Activated CD4-positive, alpha-beta T cell treated with anti-CD3 and anti-CD28 coated beads, Interleukin-2, amount 10 ng/mL, durations not matched to agents 24 days and 14 days (primary cell): Measurements from ENCODE around the gene TET2. TPM values are rescaled to one million over a fixed set of nuclear protein-coding genes. Genes with fewer than 3 reads are reported as not detected.

Experiments used
- DNase-seq: peaks from one replicate; pipeline ENCODE4 v3.0.0; 2022
- H3K27ac Mint-ChIP-seq: one replicate; pipeline ENCODE4 v1.8.0; 2022; ENCODE audit warnings: mild to moderate bottlenecking, mixed read lengths
- H3K27me3 Mint-ChIP-seq: one replicate; pipeline ENCODE4 v1.8.0; 2022; ENCODE audit warnings: mixed read lengths
- H3K36me3 Mint-ChIP-seq: one replicate; pipeline ENCODE4 v1.8.0; 2022; ENCODE audit warnings: low read depth, mild to moderate bottlenecking, mixed read lengths
- H3K4me1 Mint-ChIP-seq: one replicate; pipeline ENCODE4 v1.8.0; 2021; ENCODE audit warnings: mixed read lengths
- H3K4me3 Mint-ChIP-seq: one replicate; pipeline ENCODE4 v1.8.0; 2022; ENCODE audit warnings: mild to moderate bottlenecking, moderate library complexity, mixed read lengths
- H3K9me3 Mint-ChIP-seq: one replicate; pipeline ENCODE4 v1.8.0; 2021; ENCODE audit warnings: mixed read lengths
- intact Hi-C: fragments of 100-400 bp; cut with micrococcal nuclease; formaldehyde crosslinking; loops from one replicate; pipeline ENCODE4 v1.15.1; 2023
- total RNA-seq: library from RNA; stranded (reverse); gene quantifications from 2 replicates; pipeline ENCODE4 v1.2.3, GENCODE V29; 2022

TET2 gene
- total RNA-seq, result 26.1 and 28.9 TPM in 2 replicates

DNA sequence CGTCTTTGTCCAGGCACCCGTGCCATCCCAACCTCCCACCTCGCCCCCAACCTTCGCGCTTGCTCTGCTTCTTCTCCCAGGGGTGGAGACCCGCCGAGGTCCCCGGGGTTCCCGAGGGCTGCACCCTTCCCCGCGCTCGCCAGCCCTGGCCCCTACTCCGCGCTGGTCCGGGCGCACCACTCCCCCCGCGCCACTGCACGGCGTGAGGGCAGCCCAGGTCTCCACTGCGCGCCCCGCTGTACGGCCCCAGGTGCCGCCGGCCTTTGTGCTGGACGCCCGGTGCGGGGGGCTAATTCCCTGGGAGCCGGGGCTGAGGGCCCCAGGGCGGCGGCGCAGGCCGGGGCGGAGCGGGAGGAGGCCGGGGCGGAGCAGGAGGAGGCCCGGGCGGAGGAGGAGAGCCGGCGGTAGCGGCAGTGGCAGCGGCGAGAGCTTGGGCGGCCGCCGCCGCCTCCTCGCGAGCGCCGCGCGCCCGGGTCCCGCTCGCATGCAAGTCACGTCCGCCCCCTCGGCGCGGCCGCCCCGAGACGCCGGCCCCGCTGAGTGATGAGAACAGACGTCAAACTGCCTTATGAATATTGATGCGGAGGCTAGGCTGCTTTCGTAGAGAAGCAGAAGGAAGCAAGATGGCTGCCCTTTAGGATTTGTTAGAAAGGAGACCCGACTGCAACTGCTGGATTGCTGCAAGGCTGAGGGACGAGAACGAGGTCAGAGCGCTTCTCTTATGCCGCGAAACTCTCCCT, at the start of gene TET2:
TET2 (plus strand) TSS at position 601 of the 740 bp plus-strand sequence. CDS start 87,067 bp downstream, outside the sequence.
- Mint-ChIP-seq H3K9me3 (no peaks in the 10 kb centered on the region), H3K36me3 (peaks cover 4% of the 10 kb centered on the region), H3K27ac (peak within 1 kb of the TSS; percentile 99), H3K27me3 (no peaks in the 10 kb centered on the region), H3K4me1 (peaks cover 25% of the 10 kb centered on the region), H3K4me3 (peak within 1 kb of the TSS; percentile 99)
- peak; percentile 94 for DNase-seq
- intact Hi-C loops, result loop anchor here (1.0 to 2.0 kb wide), 8 partner anchors 45 to 562 kb away; partner anchors contain the start of genes GSTCD and INTS12

DNA sequence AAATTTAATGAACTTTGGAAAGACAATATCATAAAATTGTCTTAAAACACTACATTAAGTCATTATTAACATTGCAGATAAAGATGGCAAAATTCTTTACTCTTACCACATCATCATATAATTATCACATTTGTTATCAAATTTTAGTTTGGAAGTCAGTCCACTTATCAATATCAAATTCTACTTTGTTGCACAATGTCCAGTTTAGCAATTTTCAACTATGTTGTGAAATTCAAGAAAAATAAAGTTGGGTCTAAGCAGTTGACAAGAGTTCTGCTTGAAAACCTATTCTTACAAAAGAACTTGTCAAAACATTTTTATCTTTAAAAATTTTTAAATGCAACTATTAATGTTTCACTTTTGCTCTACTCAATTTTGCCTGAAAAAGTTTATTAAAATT, 44.7 kb upstream of the TET2 start:
- Mint-ChIP-seq H3K27ac (no peak overlapping the region), H3K27me3 (peaks cover 1% of the 10 kb centered on the region), H3K36me3 (no peaks in the 10 kb centered on the region), H3K4me1 (no peaks in the 10 kb centered on the region), H3K4me3 (no peak overlapping the region), H3K9me3 (peaks cover 12% of the 10 kb centered on the region)
- intact Hi-C loops, result no loop called here
- DNase-seq, result no peak

DNA sequence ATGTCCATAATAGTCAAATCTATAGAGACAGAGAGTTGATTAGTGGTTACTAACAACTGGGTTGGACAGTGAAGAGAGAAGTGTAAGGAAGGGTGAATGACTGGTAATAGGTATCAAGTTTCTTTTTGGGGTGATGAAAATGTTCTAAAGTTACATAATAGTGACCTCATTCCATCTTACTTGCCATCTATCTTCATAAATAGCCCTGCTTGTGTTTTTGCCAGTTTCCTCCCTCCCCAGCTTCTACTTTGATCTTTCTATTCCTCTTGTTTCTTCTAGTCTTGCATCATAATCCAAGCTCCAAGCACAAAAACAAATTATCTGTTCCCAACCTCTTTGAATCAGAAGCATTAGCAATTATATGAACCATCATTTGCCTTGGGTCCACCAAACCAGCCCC, 40.2 kb upstream of the TET2 start:
- no peak overlapping the region for H3K4me3 Mint-ChIP-seq
- no peaks in the 10 kb centered on the region for H3K36me3 Mint-ChIP-seq
- H3K4me1 Mint-ChIP-seq, result no peaks in the 10 kb centered on the region

DNA sequence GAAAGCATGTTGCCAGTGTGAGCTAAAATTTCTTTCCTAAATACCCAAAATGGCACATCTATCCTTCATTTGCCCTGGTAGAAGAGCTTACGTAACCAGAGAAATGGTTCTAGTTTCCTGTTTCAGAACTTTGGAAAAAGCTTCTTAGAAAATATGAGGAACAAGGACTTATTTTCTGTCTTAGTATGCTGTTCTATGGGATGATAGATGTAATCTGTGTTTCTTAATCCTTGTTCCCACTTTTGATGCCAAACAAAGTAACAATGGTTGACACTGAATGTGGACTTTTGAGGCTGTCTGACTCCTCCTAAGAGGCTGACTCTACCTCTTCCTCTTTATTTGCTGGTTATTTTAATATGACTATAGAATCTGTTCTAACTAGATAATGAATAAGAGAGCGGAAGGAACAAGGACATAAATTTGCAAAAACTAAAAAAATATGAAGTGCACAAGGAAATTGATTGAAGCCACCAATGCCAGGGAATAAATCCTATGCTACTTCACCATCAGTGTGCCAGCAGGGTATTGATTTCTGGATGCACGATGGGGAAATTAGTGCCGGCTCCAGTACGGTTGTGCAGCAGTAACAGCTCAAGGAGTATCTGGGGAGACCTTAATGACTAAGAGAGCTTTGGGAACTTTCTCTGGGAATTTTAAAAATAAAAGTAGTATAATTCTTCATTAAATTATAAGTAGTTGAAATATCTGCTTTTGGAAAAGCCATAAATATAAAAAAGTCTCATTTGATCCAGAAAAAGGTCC, 39.4 kb upstream of the TET2 start:
- Mint-ChIP-seq H3K36me3 (no peaks in the 10 kb centered on the region), H3K4me1 (no peaks in the 10 kb centered on the region), H3K4me3 (no peak overlapping the region), H3K27me3 (peaks cover 4% of the 10 kb centered on the region), H3K27ac (no peak overlapping the region), H3K9me3 (peaks cover 5% of the 10 kb centered on the region)
- intact Hi-C loops, result no loop called here
- DNase-seq, result no peak

More for the DNA sequence above, 40.2 kb upstream of the TET2 start:
- Mint-ChIP-seq H3K27ac (no peak overlapping the region), H3K27me3 (peaks cover 4% of the 10 kb centered on the region), H3K9me3 (peaks cover 5% of the 10 kb centered on the region)
- DNase-seq, result no peak
- intact Hi-C loops, result no loop called here

DNA sequence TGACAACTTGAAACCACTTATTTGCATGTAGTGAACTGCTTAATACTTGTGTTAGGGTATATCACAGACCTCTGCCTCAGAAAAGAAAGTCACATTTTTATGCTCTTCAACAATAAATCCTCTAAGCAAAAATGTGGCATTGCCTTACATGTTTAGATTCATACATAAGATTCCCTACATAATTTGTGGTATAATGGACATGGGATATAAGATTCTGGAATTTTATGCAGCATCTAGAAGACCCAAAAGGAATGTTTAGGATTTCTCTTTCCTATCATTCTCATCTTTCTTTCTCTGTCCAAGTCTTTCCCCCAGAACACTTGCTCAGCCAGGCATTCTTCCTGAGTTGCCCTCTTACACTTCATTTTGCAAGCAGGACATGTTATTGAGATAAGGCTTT, 37.7 kb upstream of the TET2 start:
- no peak overlapping the region for H3K27ac Mint-ChIP-seq
- H3K9me3 Mint-ChIP-seq, result no peaks in the 10 kb centered on the region
- H3K4me3 Mint-ChIP-seq, result no peak overlapping the region
- H3K4me1 Mint-ChIP-seq, result no peaks in the 10 kb centered on the region
- intact Hi-C loops, result no loop called here
- H3K27me3 Mint-ChIP-seq, result peaks cover 4% of the 10 kb centered on the region
- H3K36me3 Mint-ChIP-seq, result no peaks in the 10 kb centered on the region
- DNase-seq, result no peak

DNA sequence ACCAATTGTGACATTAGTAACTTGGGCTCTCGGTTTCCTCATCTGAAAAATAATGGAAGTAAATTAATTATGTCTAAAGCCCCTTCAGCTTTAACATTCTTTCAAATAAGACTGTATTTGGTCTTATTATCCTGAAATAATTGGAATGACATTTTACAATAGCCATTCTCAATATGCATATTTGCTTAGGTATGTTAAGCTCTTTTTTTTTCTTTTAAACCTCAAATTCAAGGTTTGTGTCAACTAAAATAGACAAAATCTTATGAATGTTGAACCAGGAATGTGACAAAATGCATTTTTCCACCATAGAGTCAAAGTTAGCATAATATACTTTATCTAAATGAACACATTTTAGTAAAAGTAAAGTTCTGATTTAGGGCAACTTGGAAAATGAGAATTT, 34.4 kb upstream of the TET2 start:
- DNase-seq, result no peak
- no peak overlapping the region for H3K4me3 Mint-ChIP-seq
- H3K4me1 Mint-ChIP-seq, result no peaks in the 10 kb centered on the region
- H3K27ac Mint-ChIP-seq, result no peak overlapping the region
- intact Hi-C loops, result no loop called here
- peaks cover 8% of the 10 kb centered on the region for H3K27me3 Mint-ChIP-seq
- H3K9me3 Mint-ChIP-seq, result no peaks in the 10 kb centered on the region
- H3K36me3 Mint-ChIP-seq, result no peaks in the 10 kb centered on the region

DNA sequence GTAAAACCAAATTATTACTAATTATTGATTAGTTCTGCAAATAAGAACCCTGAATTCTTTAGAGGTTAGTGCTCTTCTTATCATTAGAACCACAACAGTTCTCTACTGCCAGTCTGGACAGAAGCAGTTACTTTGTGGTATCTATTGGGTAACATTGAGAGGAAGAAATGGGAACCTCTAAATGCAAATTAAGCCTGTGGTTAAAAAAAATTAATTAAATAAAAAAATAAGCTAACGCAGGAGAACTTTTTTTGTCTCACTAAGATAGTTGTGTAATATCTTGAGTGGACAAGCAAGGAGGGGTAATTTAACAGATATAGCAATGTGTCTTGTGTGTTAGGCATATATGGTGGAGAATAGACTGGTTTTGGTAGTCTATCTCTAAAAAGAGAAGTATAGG, 32.9 kb upstream of the TET2 start:
- H3K9me3 Mint-ChIP-seq, result no peaks in the 10 kb centered on the region
- intact Hi-C loops, result no loop called here

DNA sequence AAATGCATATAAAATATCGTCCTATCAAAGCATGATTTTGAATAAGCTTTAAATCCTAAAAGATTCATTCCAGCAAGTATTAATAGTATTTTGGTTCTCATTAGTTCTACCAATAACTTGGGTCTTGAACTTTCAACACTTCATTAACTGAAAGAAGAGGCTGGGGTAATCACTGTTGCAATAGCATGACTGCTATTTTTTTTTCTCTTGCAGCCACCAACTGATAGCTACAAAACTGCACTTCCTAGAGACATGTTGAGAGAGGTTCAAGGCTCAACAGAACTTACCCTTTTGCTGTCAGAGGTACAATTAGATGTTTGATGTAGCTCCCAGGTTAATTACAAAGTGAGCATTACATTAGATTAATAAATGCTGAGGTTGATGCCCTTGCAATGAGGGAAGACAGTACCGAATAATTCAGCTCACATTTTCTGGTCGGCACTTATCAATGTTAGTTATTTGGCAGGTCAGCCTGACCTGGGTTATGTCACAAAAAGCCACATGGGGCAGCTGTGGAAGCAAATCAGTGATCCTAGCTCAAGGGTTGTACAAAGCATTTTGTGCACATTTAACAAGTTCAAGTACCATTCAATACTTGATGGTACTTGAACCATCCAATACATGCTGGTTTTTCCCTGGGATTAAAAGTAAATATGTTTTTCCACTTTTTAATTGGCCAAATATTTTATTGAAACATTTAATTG, 29.9 kb upstream of the TET2 start:
- Mint-ChIP-seq H3K36me3 (no peaks in the 10 kb centered on the region), H3K27ac (no peak overlapping the region), H3K9me3 (no peaks in the 10 kb centered on the region), H3K4me3 (no peak overlapping the region), H3K4me1 (no peaks in the 10 kb centered on the region), H3K27me3 (peaks cover 6% of the 10 kb centered on the region)
- intact Hi-C loops, result no loop called here
- no peak for DNase-seq

More for the DNA sequence above, 32.9 kb upstream of the TET2 start:
- H3K4me3 Mint-ChIP-seq, result no peak overlapping the region
- DNase-seq, result no peak
- peaks cover 8% of the 10 kb centered on the region for H3K27me3 Mint-ChIP-seq
- H3K36me3 Mint-ChIP-seq, result no peaks in the 10 kb centered on the region
- no peaks in the 10 kb centered on the region for H3K4me1 Mint-ChIP-seq
- no peak overlapping the region for H3K27ac Mint-ChIP-seq

DNA sequence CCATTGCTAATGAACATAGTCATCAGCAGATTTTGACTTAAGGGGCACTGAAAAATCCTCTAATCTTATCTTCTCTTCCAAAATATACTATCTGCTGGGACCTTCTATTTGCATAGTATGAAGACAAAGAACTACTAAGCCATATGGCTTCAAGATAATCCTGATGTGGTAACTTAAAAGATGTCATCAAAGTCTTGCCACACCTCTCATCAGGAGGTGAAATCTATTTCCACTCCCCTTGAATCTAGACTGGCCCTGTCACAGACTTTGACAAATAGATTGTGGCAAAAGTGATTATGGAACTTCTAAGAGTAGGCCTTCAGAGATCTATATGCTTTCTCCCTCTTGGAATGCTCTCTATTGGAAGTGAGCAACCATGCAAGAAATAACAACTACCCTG, 27.3 kb upstream of the TET2 start:
- no peaks in the 10 kb centered on the region for H3K4me1 Mint-ChIP-seq
- no peak overlapping the region for H3K27ac Mint-ChIP-seq
- H3K36me3 Mint-ChIP-seq, result no peaks in the 10 kb centered on the region
- no peak overlapping the region for H3K4me3 Mint-ChIP-seq
- DNase-seq, result no peak
- intact Hi-C loops, result no loop called here
- no peaks in the 10 kb centered on the region for H3K9me3 Mint-ChIP-seq
- H3K27me3 Mint-ChIP-seq, result peaks cover 5% of the 10 kb centered on the region

DNA sequence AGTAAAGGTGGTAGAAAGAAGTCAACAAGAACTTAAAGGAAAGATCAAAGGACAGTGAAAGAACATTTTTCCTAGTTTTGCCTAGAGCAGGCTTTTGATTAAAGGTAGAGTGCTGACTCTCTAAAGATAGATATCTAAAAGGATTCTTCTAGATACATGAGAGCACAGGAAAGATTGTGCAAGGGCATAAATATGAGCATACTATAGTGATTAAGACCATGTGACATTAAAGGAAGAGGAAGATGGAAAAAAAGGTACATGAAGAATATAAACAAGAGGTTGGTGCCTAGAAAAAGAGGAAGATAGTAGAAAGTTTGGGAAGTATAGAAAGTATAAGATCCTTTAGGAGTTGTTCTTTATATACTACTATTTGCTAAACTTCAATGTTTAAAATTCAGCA, 26.1 kb upstream of the TET2 start:
- Mint-ChIP-seq H3K27me3 (no peaks in the 10 kb centered on the region), H3K36me3 (no peaks in the 10 kb centered on the region), H3K9me3 (no peaks in the 10 kb centered on the region), H3K4me1 (no peaks in the 10 kb centered on the region), H3K4me3 (no peak overlapping the region), H3K27ac (no peak overlapping the region)
- DNase-seq, result no peak
- intact Hi-C loops, result no loop called here

DNA sequence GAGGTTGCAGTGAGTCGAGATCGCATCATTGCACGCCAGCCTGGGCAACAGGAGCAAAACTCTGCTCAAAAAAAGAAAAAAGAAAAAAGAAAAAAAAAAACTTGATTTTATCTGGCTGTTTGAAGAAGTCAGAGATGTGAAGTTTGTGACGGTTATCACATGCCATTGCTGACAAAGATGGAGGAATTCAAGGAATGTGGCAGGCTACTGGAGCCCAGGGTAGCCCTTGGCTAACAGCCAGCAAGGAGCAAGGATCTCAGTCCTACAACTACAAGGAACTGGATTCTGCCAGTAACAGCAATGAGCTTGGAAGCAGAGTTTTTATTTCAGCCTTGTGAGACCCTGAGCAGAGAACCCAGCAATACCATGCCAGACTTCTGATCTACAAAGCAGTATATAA, 24.3 kb upstream of the TET2 start:
- Mint-ChIP-seq H3K9me3 (no peaks in the 10 kb centered on the region), H3K4me3 (no peak overlapping the region), H3K27ac (no peak overlapping the region), H3K4me1 (no peaks in the 10 kb centered on the region), H3K36me3 (no peaks in the 10 kb centered on the region), H3K27me3 (no peaks in the 10 kb centered on the region)
- DNase-seq, result no peak
- intact Hi-C loops, result no loop called here

DNA sequence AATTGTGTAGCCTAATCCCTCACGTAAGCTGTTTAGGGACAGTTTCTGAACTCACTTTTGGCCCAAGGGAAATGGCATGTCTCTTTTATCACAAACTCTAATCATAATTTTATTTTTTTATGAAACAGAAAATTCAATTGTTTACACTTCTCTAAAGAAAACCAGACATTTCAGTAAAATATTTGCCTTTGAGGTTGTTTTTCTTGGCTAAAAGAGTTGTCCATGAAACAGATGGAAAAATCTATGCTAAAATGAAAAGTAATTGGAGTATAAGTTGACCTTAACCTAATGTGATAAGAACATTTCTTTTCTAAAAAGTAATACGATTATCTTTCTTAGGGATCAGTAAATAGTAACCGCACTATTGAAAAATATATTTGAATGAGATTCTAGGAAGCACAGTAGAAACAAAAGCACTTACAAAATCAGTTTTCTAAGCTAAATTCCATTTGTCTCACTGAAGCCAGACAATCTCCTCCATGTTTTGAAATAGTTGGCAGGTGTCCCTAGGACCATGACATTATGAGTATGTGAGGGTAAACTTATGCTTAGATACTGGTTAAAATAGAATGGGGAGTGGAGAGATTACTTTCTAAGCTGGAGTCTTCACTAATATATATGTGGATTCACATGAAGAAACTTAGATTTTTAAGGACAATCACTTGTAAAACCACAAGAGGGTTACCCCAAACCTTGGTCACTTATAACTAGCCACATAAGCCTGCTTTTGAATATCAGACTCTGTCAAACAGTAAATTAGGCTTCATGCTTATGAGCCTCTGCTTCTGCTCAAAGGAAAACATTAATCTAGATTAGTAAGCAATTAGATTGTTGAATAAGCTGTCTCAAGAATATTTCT, 20.1 kb upstream of the TET2 start:
- Mint-ChIP-seq H3K36me3 (no peaks in the 10 kb centered on the region), H3K9me3 (no peaks in the 10 kb centered on the region), H3K4me3 (no peak overlapping the region), H3K27me3 (no peaks in the 10 kb centered on the region), H3K27ac (no peak overlapping the region), H3K4me1 (no peaks in the 10 kb centered on the region)
- no peak for DNase-seq
- intact Hi-C loops, result no loop called here

DNA sequence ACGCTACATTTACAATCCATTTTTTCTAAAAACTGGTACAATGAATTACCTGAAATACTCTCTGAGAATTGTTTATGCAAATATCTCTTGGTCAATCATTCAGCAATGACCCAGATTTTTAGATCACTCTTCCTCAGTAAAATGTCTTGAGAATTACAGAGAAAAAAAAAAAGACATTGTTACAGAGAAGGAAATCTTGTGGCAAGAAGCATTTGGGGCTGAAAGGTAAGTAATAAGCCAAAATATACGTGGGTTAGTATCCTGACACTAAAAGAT, 19.6 kb upstream of the TET2 start:
- H3K9me3 Mint-ChIP-seq, result no peaks in the 10 kb centered on the region
- H3K36me3 Mint-ChIP-seq, result no peaks in the 10 kb centered on the region
- DNase-seq, result no peak
- no peaks in the 10 kb centered on the region for H3K27me3 Mint-ChIP-seq
- H3K4me3 Mint-ChIP-seq, result no peak overlapping the region
- no peaks in the 10 kb centered on the region for H3K4me1 Mint-ChIP-seq
- intact Hi-C loops, result no loop called here
- H3K27ac Mint-ChIP-seq, result no peak overlapping the region
